Activated CD8-positive, alpha-beta T cell treated with anti-CD3 and anti-CD28 coated beads for 36 hours (primary cell): ENCODE data around the gene MYO1B. TPM values are rescaled to one million over a fixed set of nuclear protein-coding genes. Genes with fewer than 3 reads are reported as not detected.

Experiments used
- ATAC-seq: fragments of 200-7000 bp; cut with Tn5 transposase; one replicate; pipeline ENCODE4 v1.10.0; 2021; ENCODE audit warnings: mild to moderate bottlenecking, moderate library complexity
- CTCF ChIA-PET: fragments of 350-600 bp; sonication (Branson Sonifier 250); formaldehyde crosslinking; loops from one replicate; lab custom pipeline; 2021; ENCODE audit warnings: antibody characterized with exemption; lab: Charles Lee
- POLR2A ChIA-PET: fragments of 350-600 bp; sonication (Branson Sonifier 250); formaldehyde crosslinking; loops from one replicate; lab custom pipeline; 2021; ENCODE audit warnings: antibody characterized with exemption; lab: Charles Lee
- DNase-seq: peaks from one replicate; pipeline ENCODE4 v3.0.0-alpha.2; 2020
- H3K27ac Mint-ChIP-seq: one replicate; pipeline ENCODE4 v1.8.0; 2021; ENCODE audit warnings: mild to moderate bottlenecking, mixed read lengths
- H3K27me3 Mint-ChIP-seq: one replicate; pipeline ENCODE4 v1.8.0; 2021; ENCODE audit warnings: mixed read lengths
- H3K36me3 Mint-ChIP-seq: one replicate; pipeline ENCODE4 v1.8.0; 2021; ENCODE audit warnings: low read depth, mixed read lengths
- H3K4me1 Mint-ChIP-seq: one replicate; pipeline ENCODE4 v1.8.0; 2021; ENCODE audit warnings: low read depth, mixed read lengths
- H3K4me3 Mint-ChIP-seq: one replicate; pipeline ENCODE4 v1.8.0; 2021; ENCODE audit warnings: mild to moderate bottlenecking, moderate library complexity, mixed read lengths
- H3K9me3 Mint-ChIP-seq: one replicate; pipeline ENCODE4 v1.8.0; 2021; ENCODE audit warnings: mixed read lengths
- CTCF ChIP-seq: fragments of 200-600 bp; IDR thresholded peaks from one replicate; pipeline ENCODE4 v1.8.0; 2022; ENCODE audit warnings: antibody characterized with exemption, mild to moderate bottlenecking
- intact Hi-C: fragments of 100-400 bp; cut with micrococcal nuclease; formaldehyde crosslinking; loops from one replicate; pipeline ENCODE4 v1.10.0; 2022
- total RNA-seq, 2 experiments: library from RNA; stranded (reverse); gene quantifications; one replicate each; pipeline ENCODE4 v1.2.3, GENCODE V29; 2021

MYO1B gene
- total RNA-seq, 2 experiments from 2014 or later, result 43.2 to 44.8 TPM

GRCh38 chr2:191270306-191271161 lies 25.3 kb downstream of the MYO1B start:
- H3K4me1 Mint-ChIP-seq, result no peaks in the 10 kb centered on the region
- POLR2A ChIA-PET, result no interaction called here

GRCh38 chr2:191272064-191272463 lies 26.9 kb downstream of the MYO1B start:
- ATAC-seq (no peak), DNase-seq (no peak)
- no peaks in the 10 kb centered on the region for H3K9me3 Mint-ChIP-seq
- no peaks in the 10 kb centered on the region for H3K4me1 Mint-ChIP-seq
- intact Hi-C loops, result no loop called here
- no peak overlapping the region for H3K27ac Mint-ChIP-seq
- CTCF ChIA-PET, result no interaction called here
- H3K4me3 Mint-ChIP-seq, result no peak overlapping the region
- POLR2A ChIA-PET, result interaction anchor here (0.7 kb wide), 1 partner anchor 28 kb away, joined by 3 read pairs; no protein-coding TSS in a partner anchor
- no peaks in the 10 kb centered on the region for H3K36me3 Mint-ChIP-seq
- TF ChIP-seq CTCF, result no peak
- peaks cover 3% of the 10 kb centered on the region for H3K27me3 Mint-ChIP-seq

More at GRCh38 chr2:191270306-191271161, 25.3 kb downstream of the MYO1B start:
- ATAC-seq (peak; percentile 37), DNase-seq (no peak)
- no peak overlapping the region for H3K27ac Mint-ChIP-seq
- intact Hi-C loops, result no loop called here
- peaks cover 1% of the 10 kb centered on the region for H3K27me3 Mint-ChIP-seq
- no peak overlapping the region for H3K4me3 Mint-ChIP-seq
- CTCF ChIA-PET, result no interaction called here
- no peaks in the 10 kb centered on the region for H3K36me3 Mint-ChIP-seq
- TF ChIP-seq CTCF, result no peak
- no peaks in the 10 kb centered on the region for H3K9me3 Mint-ChIP-seq

GRCh38 chr2:191274413-191274815 lies 29.2 kb downstream of the MYO1B start:
- no peak for TF ChIP-seq CTCF
- ChIA-PET CTCF (no interaction called here), POLR2A (no interaction called here)
- Mint-ChIP-seq H3K27ac (no peak overlapping the region), H3K27me3 (peaks cover 3% of the 10 kb centered on the region), H3K36me3 (peaks cover 2% of the 10 kb centered on the region), H3K4me3 (no peak overlapping the region), H3K9me3 (no peaks in the 10 kb centered on the region), H3K4me1 (no peaks in the 10 kb centered on the region)
- no peak for ATAC-seq
- no peak for DNase-seq
- intact Hi-C loops, result no loop called here

GRCh38 chr2:191276792-191277465 lies 31.7 kb downstream of the MYO1B start:
- H3K4me1 Mint-ChIP-seq, result no peaks in the 10 kb centered on the region
- no peaks in the 10 kb centered on the region for H3K9me3 Mint-ChIP-seq
- no peak overlapping the region for H3K4me3 Mint-ChIP-seq
- intact Hi-C loops, result no loop called here
- DNase-seq (no peak), ATAC-seq (no peak)
- H3K27me3 Mint-ChIP-seq, result peaks cover 3% of the 10 kb centered on the region
- no peak for TF ChIP-seq CTCF
- no peak overlapping the region for H3K27ac Mint-ChIP-seq
- H3K36me3 Mint-ChIP-seq, result peaks cover 3% of the 10 kb centered on the region
- ChIA-PET POLR2A (no interaction called here), CTCF (interaction anchor here (1.0 kb wide), 1 partner anchor 11 kb away, joined by 3 read pairs; no protein-coding TSS in a partner anchor)

- no peaks in the 10 kb centered on the region for H3K9me3 Mint-ChIP-seq
- ATAC-seq, result no peak
- peaks cover 2% of the 10 kb centered on the region for H3K27me3 Mint-ChIP-seq
- H3K4me1 Mint-ChIP-seq, result no peaks in the 10 kb centered on the region
- DNase-seq, result no peak
- ChIA-PET CTCF (interaction anchor here (1.4 kb wide), 1 partner anchor 16 kb away, joined by 3 read pairs; no protein-coding TSS in a partner anchor), POLR2A (interaction anchor here (0.7 kb wide), 1 partner anchor 43 kb away, joined by 3 read pairs; no protein-coding TSS in a partner anchor)
- no peak overlapping the region for H3K27ac Mint-ChIP-seq
- intact Hi-C loops, result no loop called here
- TF ChIP-seq CTCF, result no peak
- peaks cover 3% of the 10 kb centered on the region for H3K36me3 Mint-ChIP-seq
- H3K4me3 Mint-ChIP-seq, result no peak overlapping the region
Measured at GRCh38 chr2:191280290-191280689, 35.1 kb downstream of the MYO1B start.
